Mucosa of gallbladder (tissue), 1 donor: Measurements from ENCODE around the gene ZNF407. TPM values are rescaled to one million over a fixed set of nuclear protein-coding genes. Genes with fewer than 3 reads are reported as not detected.

Experiments used
- DNase-seq: peaks from one replicate; pipeline ENCODE4 v3.0.0-alpha.2; 2020; ENCODE audit warnings: low spot score
- total RNA-seq: library from RNA; stranded (reverse); gene quantifications from one replicate; pipeline ENCODE4 v1.2.1, GENCODE V29; 2021
- donor health status: DM: no; HTN: no; CAD: no.

The ZNF407 gene
- total RNA-seq, 1 donor from 2014 or later: 15.0 TPM

DNA sequence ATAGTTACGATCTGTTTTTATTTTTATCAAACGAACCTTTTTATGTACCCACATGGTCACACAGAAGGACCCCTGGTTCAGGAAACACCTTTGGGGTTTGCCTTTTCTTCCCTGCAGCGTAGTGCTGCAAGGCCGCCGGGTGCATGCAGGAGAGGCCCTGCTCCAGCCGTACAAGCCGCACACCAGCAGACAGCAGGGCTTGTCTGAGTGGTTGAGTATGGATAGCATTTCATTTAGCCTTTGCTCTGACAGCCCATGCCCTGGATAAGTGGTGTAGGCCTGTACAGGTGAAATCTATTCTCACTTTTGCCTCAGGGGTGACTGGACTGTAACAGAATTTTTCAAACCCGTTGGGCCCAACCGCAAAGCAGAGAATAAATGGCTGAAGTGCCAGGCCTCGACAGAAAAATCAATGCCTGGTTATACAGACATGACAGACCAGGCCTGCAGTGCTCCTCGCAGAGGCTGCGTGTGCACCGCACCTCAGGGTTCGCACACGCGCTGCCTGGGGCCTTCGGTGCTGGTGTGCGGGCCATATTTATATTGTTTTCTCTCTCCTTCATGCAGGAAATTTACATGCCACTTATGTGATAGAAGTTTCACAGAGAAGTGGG lies 279.1 kb downstream of the ZNF407 start:
- DNase-seq: no peak

DNA sequence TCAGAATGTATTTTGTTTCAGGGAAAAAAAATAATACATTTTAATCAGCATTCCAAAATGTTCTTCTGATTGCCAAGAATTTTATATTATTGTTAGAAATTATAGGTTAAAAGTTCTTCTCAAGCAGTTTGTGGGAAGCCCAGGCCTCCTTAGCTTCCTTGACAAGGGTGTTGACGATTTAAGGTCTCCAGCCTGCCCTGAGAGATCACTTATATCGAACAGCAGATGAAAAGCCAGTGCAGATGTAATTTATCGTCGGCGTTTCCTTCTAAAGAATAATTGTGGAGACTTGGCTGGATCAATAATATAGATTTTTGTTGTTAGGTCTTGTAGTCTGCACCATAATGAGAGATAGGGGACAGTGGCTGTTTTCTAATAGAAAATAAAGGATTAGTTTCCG lies 280.6 kb downstream of the ZNF407 start:
- peak; percentile 31 for DNase-seq

DNA sequence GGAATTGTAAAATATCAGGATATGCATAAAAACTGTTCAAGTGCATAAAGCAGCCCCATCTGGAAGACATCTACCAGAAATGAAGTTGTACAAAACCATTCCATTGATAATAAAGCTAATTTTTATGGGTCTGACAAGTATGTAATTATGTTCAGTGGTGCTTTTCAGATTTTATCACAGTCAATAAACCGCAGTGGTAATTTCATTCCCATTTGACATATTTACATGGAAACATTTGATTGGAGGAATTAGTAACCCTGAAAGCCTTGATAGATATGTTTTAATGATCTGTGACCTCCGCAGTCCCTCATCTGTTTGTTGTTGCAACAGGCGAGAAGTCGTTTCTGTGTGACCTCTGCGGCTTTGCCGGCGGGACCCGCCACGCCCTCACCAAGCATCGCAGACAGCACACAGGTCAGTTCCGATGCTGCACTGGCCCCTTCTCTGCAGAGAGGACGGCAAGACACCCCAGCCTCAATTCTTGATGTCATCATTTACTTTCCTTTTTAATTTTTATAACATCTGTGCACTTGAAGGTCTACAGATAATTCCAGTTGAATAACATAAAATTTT lies 283.1 kb downstream of the ZNF407 start:
- no peak for DNase-seq

DNA sequence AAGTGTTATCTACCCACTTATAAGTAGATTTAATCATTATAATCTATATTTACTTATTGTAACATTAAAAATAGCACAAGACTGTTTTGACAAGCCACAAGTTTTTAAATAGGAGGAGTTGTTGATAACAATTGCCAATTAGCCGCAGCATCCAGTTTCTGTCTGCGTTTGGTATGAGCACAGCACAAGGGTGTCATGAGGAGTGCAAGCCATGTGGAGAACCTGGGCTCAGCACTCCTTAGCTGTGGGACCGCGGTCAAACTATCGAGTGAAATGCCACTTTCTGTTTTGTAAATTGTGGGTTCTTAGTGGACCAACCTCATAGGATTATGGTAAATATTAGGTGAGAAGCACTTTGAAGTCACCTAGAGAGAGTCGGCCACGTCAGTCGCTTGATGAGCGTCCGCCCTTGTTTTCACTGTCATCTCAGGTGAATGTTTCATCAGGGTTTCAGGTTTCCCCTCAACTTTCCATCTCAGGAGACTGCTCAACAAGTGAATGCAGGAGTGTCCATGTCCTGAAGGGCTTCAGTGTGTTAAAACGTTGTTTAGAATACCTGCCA lies 294.5 kb downstream of the ZNF407 start:
- DNase-seq: no peak

DNA sequence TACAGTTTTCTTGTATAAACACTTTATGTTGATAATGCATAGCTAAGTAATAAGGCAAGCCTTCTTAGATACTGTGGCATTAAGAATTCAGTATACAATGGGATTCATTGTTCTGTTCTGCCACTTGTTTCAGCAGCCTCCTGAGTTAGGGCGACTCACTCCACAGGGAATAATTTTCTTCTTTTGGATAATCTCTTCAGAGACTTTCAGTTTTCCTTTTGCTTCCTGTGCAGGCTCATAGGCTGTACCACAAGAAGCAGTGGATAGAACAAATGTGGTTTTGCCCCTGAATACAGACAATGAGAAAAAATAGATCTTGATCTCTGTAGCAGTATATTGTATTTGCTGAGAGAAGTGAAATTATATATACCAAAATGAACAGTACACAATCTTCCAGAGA lies 298.0 kb downstream of the ZNF407 start:
- DNase-seq: no peak

DNA sequence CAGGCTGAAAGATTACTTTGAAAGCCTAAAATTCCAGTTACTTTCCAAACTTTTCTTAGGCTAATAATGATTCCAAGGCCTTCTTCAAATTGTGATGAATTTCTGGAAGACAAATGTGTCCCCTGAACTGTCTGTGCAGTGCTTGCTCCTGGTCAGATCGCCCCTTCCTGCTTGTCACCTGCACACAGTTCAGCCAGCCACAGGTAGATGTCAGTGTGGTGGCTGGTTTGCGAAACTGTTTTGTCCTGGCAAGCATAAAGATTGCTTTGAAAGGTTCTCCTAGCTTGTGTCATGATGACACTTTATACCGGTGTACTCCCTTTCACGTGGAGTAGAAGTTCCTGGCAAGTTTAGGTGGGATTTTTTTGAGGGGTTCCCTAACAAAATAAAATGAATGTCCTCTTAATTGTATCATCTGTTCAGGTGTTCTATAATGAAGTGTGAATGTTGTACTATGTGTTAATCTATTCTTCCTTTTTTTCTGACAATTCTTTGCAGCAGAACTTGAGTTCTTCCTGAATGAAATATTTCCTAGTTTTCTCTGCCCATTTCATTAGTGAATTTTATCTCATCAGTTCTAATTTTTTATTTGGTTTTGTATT lies 298.8 kb downstream of the ZNF407 start:
- DNase-seq: peak; percentile 54

DNA sequence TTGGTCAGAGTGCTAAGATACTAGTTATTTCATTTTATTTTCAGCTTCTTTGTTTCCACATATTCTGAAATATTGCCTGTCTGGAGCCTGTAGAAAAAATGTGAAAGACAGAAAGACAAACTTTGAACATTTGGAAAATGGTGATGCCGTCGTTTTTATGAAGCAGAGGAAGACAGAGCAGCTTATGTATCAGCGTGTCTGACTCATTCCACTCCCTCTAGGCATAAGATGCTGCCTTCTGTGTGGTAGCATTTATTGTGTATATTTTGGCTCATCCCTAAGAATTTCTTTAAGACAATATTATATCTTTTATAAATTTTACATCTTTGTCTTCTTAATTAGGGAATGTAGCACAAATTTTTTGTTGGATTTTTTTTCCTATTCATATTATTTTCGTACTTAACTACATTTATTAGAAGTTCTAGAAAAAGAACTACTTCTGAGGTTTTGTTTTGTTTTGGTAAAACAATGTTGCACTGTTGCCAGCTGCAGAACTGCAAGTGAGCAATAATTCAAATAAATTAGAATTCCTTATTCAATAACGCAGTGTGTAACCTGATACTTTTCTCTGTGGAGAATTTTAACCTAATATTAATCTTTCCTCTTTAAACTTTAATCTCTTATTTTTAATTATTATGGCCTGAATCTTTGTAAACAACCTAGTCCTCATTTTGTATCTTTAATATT lies 300.4 kb downstream of the ZNF407 start:
- no peak for DNase-seq

DNA sequence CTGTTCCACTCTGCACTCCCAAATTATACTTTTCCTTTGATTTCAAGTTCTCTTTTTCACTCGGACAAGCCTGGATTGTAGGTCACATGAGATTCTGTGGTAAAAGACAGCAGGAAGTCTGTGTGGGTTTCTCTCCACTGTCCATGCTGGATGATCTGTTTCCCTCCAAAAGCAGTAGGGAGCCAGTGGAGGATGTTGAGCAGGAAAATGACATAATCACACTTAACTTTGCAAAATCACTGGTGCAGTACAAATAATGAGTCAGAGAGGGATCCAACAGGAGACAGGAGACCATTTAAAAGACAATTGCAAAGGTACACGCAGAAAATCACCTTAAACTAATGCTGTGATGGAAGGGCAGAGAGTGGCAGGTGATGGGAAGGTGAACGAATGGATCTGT lies 301.3 kb downstream of the ZNF407 start:
- DNase-seq: no peak

DNA sequence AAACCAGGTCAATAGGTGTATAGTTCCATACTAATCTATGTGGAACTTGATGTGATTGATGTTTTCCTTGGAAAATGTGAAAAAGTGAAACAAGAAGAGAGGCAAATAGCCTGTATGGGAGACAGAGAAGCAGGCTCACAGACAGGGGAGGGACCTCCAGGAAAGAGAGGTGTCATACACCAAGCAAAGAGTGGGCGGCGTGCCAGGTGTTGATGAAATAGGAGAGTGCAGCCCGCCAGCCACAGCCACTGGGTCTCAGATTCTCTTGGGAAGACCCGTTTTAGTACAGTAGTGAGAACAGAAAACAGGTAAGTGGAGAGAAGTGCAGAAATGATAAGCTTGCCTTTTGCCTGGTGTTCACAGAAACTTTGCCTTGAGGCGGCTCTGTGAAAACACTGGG lies 301.9 kb downstream of the ZNF407 start:
- no peak for DNase-seq

DNA sequence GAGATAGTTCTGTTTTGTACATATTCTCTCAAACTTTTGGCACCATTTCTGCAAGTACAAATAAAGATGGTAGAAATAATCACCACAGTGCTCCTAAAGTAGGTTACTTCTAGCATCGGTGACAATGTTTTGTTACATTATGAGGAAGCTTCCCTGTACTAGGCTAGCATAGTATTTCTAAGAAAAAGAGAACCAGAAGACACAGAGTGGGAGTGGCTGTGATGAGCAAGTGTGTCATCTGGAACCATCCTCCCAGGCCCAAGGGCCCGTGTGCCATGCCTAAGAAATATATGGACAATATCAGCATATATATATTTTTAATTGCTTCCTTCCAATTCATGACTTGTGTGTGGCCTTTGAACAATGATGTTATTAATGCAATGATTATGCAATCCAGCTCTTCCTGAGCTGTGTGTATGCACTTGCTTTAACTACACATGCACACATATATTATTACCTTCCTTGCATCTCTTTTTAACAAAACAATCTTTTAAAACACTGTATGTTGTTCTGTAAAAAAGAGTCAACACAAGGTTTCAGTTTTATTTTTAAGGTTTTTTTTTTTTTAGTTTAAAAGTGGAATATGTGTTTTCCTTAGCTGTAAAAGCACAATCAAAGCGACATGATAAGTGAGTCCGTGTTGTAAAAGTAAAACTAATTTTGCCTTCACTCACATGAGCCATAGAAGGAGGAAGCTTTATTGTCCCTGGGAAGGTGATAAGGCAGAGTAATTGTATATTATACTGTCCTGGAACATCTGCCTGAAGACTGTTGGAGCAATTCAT lies 303.9 kb downstream of the ZNF407 start:
- no peak for DNase-seq

DNA sequence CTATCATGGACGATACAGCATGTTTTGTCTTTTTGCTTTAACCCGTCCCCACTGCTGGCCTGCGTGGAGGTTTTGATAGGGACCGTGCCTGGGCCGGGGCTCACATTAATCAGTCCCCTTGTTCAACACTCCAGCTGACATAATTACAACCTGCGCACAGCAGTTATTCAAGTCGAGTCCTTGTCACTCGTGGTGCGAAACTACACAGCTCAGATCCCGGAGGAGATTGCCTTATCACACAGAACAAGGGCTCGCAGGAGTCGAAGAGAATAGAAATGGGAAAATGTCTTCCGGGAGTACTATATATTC lies 304.4 kb downstream of the ZNF407 start:
- no peak for DNase-seq

DNA sequence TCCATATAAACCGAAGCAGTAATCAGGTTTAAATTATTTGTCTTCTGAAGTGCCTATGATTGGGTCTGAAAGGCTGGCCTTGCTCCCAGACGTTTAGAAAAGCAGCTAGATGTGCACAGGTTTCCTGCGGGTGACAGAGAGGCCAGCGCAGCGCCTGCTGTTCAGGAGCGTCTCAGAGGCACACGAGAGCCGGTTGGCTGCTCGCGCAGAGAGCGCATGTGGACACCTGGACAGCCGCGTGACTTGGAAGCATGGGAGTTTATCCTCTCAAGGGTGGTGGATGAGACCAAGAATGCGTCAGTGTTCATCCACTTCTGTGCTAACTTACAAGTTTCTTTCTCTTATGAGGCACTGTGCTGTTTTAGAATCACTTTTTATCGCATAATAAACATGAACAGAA lies 307.6 kb downstream of the ZNF407 start:
- DNase-seq: no peak

DNA sequence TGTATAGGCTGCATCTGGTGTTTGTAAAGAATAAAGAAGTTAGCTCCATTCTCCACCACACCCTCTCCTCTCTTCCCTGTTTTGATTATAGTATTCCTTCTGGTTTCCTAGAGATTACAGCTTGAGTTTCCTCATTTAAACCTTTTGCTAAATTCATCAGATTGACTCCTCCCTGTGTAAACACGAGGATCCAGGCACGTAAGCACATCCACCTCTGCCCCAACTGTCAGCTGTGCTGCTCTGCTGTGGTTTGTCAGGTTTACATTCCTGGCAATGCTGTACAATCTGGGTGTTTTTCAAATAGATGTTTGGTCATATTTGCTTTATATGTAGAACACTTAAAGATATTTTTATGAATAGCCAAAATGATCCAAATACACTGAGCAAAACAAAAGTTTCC lies 308.5 kb downstream of the ZNF407 start:
- DNase-seq: peak; percentile 45

DNA sequence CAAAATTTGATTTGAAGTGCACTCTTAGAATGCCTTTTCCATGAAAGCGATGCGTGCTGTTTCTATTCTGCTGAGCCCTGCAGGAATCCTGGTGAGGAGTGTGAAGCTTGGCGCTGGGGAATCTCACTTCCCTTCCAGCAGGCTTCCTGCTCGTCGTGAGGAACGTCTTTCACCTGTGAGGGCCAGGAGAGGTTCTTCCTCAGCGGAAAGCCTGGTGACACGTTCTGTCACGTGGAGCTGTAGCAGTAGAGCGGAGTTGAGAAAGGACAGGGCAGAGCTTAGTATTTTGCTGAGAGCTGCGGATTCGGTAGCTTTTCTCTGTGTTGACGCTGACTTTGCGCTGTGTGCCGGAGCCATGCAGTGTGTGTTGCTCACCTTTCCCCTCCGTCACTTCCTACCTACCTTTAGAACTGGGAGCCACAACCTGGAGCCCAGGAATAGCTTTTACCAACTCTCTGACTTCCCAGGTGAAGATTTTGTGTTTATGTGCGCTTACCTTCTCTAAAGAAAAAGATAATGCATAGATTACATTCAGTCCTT lies 316.5 kb downstream of the ZNF407 start:
- no peak for DNase-seq

DNA sequence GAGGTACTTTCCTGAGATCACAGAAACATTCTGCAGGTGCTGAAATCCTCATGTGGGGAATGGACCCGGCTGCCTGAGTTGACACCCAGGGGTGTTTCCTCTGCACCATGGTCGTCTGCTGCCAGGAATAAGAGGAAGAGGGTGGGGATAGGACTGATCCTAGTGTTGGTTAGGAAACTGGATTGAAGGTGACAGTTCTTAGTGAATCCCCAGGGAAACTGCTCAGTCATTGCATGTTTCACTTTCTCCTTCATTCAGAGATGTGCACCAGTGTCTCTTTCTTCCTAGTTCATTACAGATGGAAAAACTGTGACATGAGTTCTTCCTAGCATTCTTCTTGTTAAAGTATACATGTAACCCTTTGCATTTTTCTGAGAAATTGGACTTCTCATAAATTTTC lies 317.0 kb downstream of the ZNF407 start:
- no peak for DNase-seq

DNA sequence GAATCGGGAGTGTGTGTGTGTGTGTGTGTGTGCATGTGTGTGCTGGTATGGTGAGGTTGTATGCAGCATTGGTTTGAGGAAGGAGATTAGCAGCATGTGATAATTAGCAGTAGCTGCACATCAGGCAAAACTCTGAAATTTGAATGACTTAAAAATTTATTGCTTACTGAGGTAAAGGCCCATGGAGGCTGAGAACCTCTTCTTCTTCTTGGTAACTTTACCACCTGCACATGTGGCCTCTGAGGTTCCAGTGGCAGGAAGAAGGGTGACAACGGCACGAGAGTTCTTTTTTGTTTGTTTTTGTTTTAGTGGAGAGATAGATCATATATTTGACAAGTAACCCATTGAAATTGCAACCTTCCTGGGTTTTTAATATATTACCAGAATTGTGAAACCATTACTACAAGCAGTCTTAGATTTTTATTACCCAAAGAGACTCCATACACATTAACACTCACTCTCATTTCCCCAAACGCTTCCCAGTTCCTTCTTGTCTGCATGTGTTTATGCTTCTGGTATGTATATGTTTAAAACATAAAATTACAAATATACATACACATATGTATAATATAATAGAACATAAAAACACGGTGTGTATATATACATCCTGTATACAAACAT lies 319.2 kb downstream of the ZNF407 start:
- no peak for DNase-seq

DNA sequence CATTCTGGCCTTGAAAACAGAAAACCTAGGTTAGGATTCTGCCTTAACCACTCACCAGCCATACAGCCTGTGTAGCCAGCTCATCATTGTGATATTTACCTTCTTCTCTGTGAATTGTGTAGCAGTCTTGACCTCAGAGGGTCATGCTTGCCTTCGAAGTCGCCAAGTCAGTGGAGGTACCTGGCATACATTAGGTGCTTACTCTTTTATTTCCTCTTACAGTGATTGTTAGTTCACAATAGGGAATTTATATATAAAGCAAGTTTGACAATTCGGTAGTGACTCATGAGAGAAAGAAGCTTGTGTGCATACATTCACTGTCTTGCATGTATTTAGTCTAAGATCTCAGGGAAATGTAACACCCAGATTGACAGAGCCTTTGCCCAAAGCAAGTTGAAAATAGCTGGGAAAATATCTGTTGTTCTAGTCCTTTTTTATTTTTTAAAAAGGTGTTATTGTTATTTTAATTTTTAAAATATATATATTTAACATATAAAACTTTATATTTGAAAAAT lies 320.7 kb downstream of the ZNF407 start:
- DNase-seq: no peak

DNA sequence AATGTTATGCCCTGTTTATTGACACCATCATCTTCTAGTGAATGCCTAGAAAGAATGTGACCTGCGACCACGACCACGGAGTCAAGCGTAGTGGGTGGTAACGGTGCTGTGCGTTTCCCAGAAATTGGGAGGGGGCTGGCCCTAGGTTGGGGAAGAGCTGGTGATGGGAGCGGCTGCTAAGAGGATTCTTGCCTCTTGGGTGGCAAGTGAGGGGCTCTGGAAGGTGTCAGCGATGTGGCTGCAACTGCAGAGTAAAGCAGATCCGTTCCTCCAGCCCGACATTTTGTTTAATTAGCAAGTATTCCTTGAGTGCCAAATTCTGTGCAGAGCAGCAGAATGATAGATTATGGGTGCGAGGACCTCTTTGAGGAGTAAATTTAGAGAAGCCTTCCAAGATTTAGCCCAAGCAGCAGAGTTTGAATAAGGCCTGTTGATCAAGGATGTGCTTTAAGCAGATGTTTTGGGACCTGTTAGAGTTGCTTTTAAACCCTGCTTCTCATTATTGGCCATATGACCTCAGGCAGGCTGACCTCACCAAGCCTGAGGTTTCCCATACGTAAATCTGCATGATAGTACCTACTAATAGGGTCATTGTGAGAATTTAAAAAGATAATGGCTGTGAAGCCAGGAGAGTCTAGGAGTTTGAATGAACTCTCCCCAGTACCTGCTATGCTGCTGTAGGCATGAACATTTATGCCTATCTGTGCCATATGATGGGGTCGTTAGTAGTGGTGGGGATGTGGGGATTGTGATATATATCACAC lies 323.6 kb downstream of the ZNF407 start:
- DNase-seq: no peak

DNA sequence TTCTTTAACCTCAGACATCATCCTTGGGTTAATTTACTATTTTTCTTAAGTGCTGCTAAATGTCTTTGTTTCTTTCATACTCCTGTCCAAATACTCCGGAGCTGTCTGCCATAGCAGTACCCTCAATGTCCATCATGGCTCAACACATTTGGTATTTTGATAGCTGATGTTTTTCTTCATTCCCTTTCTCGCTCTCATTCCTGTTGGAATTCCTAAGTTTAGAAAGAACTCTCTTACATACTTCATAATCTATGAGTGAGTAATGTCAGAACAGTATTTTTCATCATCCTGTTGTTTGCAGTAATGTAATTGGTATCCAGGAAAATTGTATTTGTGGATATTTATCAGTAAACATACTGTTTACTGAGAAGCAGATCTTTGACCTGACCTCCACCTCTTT lies 328.4 kb downstream of the ZNF407 start:
- DNase-seq: no peak

DNA sequence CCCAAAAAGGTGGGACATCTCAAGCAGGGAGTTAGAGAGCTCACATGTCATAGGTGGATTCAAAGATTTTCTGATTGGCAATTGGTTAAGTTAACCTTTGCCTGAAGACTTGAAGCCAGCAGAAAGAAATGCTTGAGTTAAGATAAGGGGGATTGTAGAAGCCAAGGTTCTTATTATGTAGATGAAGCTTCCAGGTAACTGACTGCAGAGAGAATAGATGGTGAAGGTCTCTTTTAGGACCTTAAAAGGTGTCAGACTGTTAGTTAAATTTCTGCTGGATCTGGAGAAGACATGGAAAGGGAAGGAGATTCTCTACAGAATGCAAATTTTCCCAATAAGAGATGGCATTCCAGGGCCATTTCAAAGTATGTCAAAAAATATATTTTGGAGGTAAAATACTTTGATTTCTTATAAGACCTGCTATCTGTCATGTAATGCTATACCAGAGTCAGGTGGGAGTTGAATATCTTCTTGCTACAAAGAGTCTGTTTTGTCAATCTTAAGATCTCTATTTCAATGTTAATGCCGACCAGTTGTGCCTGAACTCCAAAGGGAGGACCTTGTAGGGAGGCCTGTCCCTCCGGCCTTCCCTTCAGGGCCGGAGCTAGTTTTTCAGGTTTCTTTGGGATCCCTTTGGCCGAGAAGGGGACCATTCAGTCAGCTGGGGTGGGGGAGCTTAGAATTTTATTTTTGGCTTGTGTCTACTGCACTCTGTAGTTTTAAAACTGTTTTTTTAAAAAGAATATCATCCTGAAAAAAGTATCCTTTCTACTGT lies 330.7 kb downstream of the ZNF407 start:
- DNase-seq: no peak
